ENCODE data around the gene BTRC. TPM values are rescaled to one million over a fixed set of nuclear protein-coding genes. Genes with fewer than 3 reads are reported as not detected.

Gene BTRC
- total RNA-seq, 1 experiment from 2014 or later = 5.7 TPM

- no peaks in the 10 kb centered on the region for H3K9me2 ChIP-seq (replicated peaks; ENCODE audit: low read length)
- DNase-seq (no peak), ATAC-seq (no peak)
- CTCF ChIA-PET = no interaction called here
- intact Hi-C loops (cut with micrococcal nuclease) = no loop called here
- H3K9ac ChIP-seq (ENCODE audit: low read length) = no peak overlapping the region
- H3K4me2 ChIP-seq (ENCODE audit: low read length) = no peak overlapping the region
- no peaks in the 10 kb centered on the region for H3K36me3 ChIP-seq (ENCODE audit: low read depth, low read length)
- H3F3A ChIP-seq (ENCODE audit: low read length, unreplicated experiment) = no peaks in the 10 kb centered on the region
- H3K4me3 ChIP-seq (ENCODE audit: low read length) = no peak overlapping the region
- no peak for TF ChIP-seq CTCF (conservative IDR thresholded peaks at IDR 0.05; ENCODE audit: low read depth, low read length)
- no peak for TF ChIP-seq EZH2 (IDR thresholded peaks at IDR 0.05; ENCODE audit: low read length, unreplicated experiment)
- no peak for TF ChIP-seq EZH2phosphoT487 (IDR thresholded peaks at IDR 0.05; ENCODE audit: borderline replicate concordance, low read length)
- no peaks in the 10 kb centered on the region for H4K20me1 ChIP-seq (ENCODE audit: low read length)
- no peaks in the 10 kb centered on the region for H3K4me1 ChIP-seq (ENCODE audit: insufficient read depth, low read length)
- H3K9me3 ChIP-seq (ENCODE audit: low read length) = no peaks in the 10 kb centered on the region
- H2AFZ ChIP-seq (ENCODE audit: low read length) = no peak overlapping the region
- no peaks in the 10 kb centered on the region for H3K79me2 ChIP-seq (ENCODE audit: low read length)
- H3K27ac ChIP-seq (ENCODE audit: low read length) = no peak overlapping the region
- BruUV-seq (replicated peaks) = no TSS peak
- H3K27me3 ChIP-seq (ENCODE audit: low read length) = no peaks in the 10 kb centered on the region
- POLR2A ChIA-PET (ENCODE audit: unreplicated experiment) = no interaction called here
These were observed 127.3 kb downstream of the BTRC start for GRCh38 chr10:101481256-101481655.

- ChIA-PET POLR2A (ENCODE audit: unreplicated experiment) (no interaction called here), CTCF (no interaction called here)
- Histone ChIP-seq H3K27me3 (ENCODE audit: low read length) (no peaks in the 10 kb centered on the region), H3K9ac (ENCODE audit: low read length) (no peak overlapping the region), H4K20me1 (ENCODE audit: low read length) (no peaks in the 10 kb centered on the region), H3K4me2 (ENCODE audit: low read length) (no peak overlapping the region), H3K36me3 (ENCODE audit: low read depth, low read length) (no peaks in the 10 kb centered on the region), H3K79me2 (ENCODE audit: low read length) (no peaks in the 10 kb centered on the region), H2AFZ (ENCODE audit: low read length) (no peak overlapping the region), H3K9me2 (replicated peaks; ENCODE audit: low read length) (no peaks in the 10 kb centered on the region), H3K4me1 (ENCODE audit: insufficient read depth, low read length) (no peaks in the 10 kb centered on the region), H3K27ac (ENCODE audit: low read length) (no peak overlapping the region), H3F3A (ENCODE audit: low read length, unreplicated experiment) (no peaks in the 10 kb centered on the region), H3K4me3 (ENCODE audit: low read length) (no peak overlapping the region), H3K9me3 (ENCODE audit: low read length) (no peaks in the 10 kb centered on the region)
- ATAC-seq = no peak
- no TSS peak for BruUV-seq (replicated peaks)
- DNase-seq = no peak
- intact Hi-C loops (cut with micrococcal nuclease) = no loop called here
- no peak for TF ChIP-seq EZH2 (IDR thresholded peaks at IDR 0.05; ENCODE audit: low read length, unreplicated experiment)
- no peak for TF ChIP-seq CTCF (conservative IDR thresholded peaks at IDR 0.05; ENCODE audit: low read depth, low read length)
- TF ChIP-seq EZH2phosphoT487 (IDR thresholded peaks at IDR 0.05; ENCODE audit: borderline replicate concordance, low read length) = no peak
These were observed 128.6 kb downstream of the BTRC start for GRCh38 chr10:101482568-101482967.

GRCh38 chr10:101484175-101484745 is 130.3 kb downstream of the BTRC start:
- CTCF ChIA-PET = interaction anchor here (0.7 kb wide), 1 partner anchor 118 kb away, joined by 3 read pairs; no protein-coding TSS in a partner anchor
- H3K9ac ChIP-seq (ENCODE audit: low read length) = no peak overlapping the region
- no peak overlapping the region for H3K27ac ChIP-seq (ENCODE audit: low read length)
- intact Hi-C loops (cut with micrococcal nuclease) = no loop called here
- H3F3A ChIP-seq (ENCODE audit: low read length, unreplicated experiment) = no peaks in the 10 kb centered on the region
- no peak overlapping the region for H2AFZ ChIP-seq (ENCODE audit: low read length)
- no peaks in the 10 kb centered on the region for H4K20me1 ChIP-seq (ENCODE audit: low read length)
- H3K4me2 ChIP-seq (ENCODE audit: low read length) = no peak overlapping the region
- no peak for ATAC-seq
- BruUV-seq (replicated peaks) = no TSS peak
- H3K9me3 ChIP-seq (ENCODE audit: low read length) = no peaks in the 10 kb centered on the region
- H3K9me2 ChIP-seq (replicated peaks; ENCODE audit: low read length) = no peaks in the 10 kb centered on the region
- TF ChIP-seq CTCF (conservative IDR thresholded peaks at IDR 0.05; ENCODE audit: low read depth, low read length) (no peak), EZH2 (IDR thresholded peaks at IDR 0.05; ENCODE audit: low read length, unreplicated experiment) (no peak)
- H3K4me3 ChIP-seq (ENCODE audit: low read length) = no peak overlapping the region
- H3K36me3 ChIP-seq (ENCODE audit: low read depth, low read length) = no peaks in the 10 kb centered on the region
- 0 out of 2 replicates have a peak, but pooled peaks cover 3% of the 10 kb centered on the region for H3K4me1 ChIP-seq (ENCODE audit: insufficient read depth, low read length)
- POLR2A ChIA-PET (ENCODE audit: unreplicated experiment) = no interaction called here
- no peak for DNase-seq
- no peaks in the 10 kb centered on the region for H3K79me2 ChIP-seq (ENCODE audit: low read length)
- no peaks in the 10 kb centered on the region for H3K27me3 ChIP-seq (ENCODE audit: low read length)

Data from PC-3 (cell line).